Measurements from ENCODE around the gene USP7.

DNA sequence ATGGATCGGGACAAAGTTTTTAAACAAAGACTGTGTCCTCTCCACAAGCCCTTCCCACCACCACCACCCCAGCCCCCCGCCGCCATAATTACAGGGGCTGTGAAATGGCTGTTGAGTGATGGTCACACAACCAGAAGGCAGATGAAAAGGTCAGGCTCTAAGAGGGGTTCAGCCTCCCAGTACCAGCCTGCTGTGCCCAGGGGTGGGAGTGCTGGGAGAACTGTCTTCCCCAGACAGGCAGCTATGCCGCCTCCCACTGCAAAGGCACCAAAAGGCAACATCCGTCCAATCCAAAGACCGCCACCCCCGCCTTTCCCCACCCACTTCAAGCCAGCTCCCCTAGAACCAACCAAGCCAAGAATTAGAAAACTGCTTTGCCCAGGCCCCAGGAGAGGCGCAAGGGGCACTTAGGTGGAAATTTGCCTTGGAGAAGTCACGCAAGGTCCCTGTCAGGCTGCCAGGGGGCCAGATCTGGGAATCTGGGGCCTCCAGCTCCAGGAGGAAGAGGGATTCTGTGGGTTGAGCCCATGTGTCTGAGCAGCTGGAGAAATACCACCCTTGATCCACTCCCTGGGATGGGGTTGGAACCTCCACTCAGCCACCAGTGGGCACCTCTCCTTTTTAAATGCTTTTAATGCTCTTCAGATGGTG, 109.3 kb downstream of the USP7 start:
- TF ChIP-seq POLR2A (IDR thresholded peaks at IDR 0.05) (no peak), POLR2AphosphoS5 (IDR thresholded peaks at IDR 0.05) (no peak), EP300 (IDR thresholded peaks at IDR 0.05) (no peak)
- TF ChIP-seq, protein P1, sequence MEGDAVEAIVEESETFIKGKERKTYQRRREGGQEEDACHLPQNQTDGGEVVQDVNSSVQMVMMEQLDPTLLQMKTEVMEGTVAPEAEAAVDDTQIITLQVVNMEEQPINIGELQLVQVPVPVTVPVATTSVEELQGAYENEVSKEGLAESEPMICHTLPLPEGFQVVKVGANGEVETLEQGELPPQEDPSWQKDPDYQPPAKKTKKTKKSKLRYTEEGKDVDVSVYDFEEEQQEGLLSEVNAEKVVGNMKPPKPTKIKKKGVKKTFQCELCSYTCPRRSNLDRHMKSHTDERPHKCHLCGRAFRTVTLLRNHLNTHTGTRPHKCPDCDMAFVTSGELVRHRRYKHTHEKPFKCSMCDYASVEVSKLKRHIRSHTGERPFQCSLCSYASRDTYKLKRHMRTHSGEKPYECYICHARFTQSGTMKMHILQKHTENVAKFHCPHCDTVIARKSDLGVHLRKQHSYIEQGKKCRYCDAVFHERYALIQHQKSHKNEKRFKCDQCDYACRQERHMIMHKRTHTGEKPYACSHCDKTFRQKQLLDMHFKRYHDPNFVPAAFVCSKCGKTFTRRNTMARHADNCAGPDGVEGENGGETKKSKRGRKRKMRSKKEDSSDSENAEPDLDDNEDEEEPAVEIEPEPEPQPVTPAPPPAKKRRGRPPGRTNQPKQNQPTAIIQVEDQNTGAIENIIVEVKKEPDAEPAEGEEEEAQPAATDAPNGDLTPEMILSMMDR (IDR thresholded peaks at IDR 0.05) = no peak

Data from gastroesophageal sphincter (tissue), 3 donors.